ENCODE measurements around the gene FLOT2.

The FLOT2 gene

GRCh38 chr17:28902819-28903545, 5.4 kb upstream of the FLOT2 start, which contains the start of gene DHRS13:
Gene DHRS13 (minus strand): TSS chr17:28903079. CDS start chr17:28902944, 135 bp downstream.
- Histone ChIP-seq H3K4me3 (IDR thresholded peaks at IDR 0.05; ENCODE audit: insufficient read depth, low read depth, low read length) (no peak within 1 kb of the TSS), H2AFZ (ENCODE audit: low read depth) (peak within 1 kb of the TSS; percentile 84), H3K27ac (peak within 1 kb of the TSS; percentile 66), H3K79me2 (ENCODE audit: insufficient read depth, low read depth) (peaks cover 12% of the 10 kb centered on the region; the same call in 1 of the 2 replicates), H3K4me1 (ENCODE audit: low read depth, poor library complexity, severe bottlenecking) (peaks cover 26% of the 10 kb centered on the region), H3K4me2 (peak within 1 kb of the TSS; percentile 89), H3K9ac (peak within 1 kb of the TSS; percentile 79), H4K20me1 (ENCODE audit: insufficient read depth) (no peaks in the 10 kb centered on the region), H3K36me3 (ENCODE audit: insufficient read depth) (no peaks in the 10 kb centered on the region; the same call in 1 of the 2 replicates), H3K27me3 (ENCODE audit: insufficient read depth, low read depth) (no peaks in the 10 kb centered on the region)
- TF ChIP-seq CTCF (conservative IDR thresholded peaks at IDR 0.05; ENCODE audit: low read depth, low read length) = peak; percentile 97

- Histone ChIP-seq H3K9ac (peak overlapping the region; percentile 79), H3K4me1 (ENCODE audit: low read depth, poor library complexity, severe bottlenecking) (peaks cover 30% of the 10 kb centered on the region), H3K36me3 (ENCODE audit: insufficient read depth) (no peaks in the 10 kb centered on the region; the same call in 1 of the 2 replicates), H3K79me2 (ENCODE audit: insufficient read depth, low read depth) (peaks cover 12% of the 10 kb centered on the region; the same call in 1 of the 2 replicates), H4K20me1 (ENCODE audit: insufficient read depth) (no peaks in the 10 kb centered on the region), H2AFZ (ENCODE audit: low read depth) (peak overlapping the region; percentile 84), H3K4me3 (IDR thresholded peaks at IDR 0.05; ENCODE audit: insufficient read depth, low read depth, low read length) (no peak overlapping the region), H3K27ac (peak overlapping the region; percentile 66), H3K4me2 (peak overlapping the region; percentile 89), H3K27me3 (ENCODE audit: insufficient read depth, low read depth) (no peaks in the 10 kb centered on the region)
- no peak for TF ChIP-seq CTCF (conservative IDR thresholded peaks at IDR 0.05; ENCODE audit: low read depth, low read length)
Observed at GRCh38 chr17:28901866-28902818, 4.6 kb upstream of the FLOT2 start.

- Histone ChIP-seq H3K4me1 (ENCODE audit: low read depth, poor library complexity, severe bottlenecking) (peaks cover 37% of the 10 kb centered on the region), H3K4me2 (peak overlapping the region; percentile 89), H3K79me2 (ENCODE audit: insufficient read depth, low read depth) (peaks cover 12% of the 10 kb centered on the region; the same call in 1 of the 2 replicates), H3K27ac (no peak overlapping the region; the same call in 1 of the 2 replicates), H3K27me3 (ENCODE audit: insufficient read depth, low read depth) (no peaks in the 10 kb centered on the region), H3K9ac (peak overlapping the region; percentile 79; the same call in 1 of the 2 replicates), H3K4me3 (IDR thresholded peaks at IDR 0.05; ENCODE audit: insufficient read depth, low read depth, low read length) (no peak overlapping the region), H4K20me1 (ENCODE audit: insufficient read depth) (no peaks in the 10 kb centered on the region), H3K36me3 (ENCODE audit: insufficient read depth) (no peaks in the 10 kb centered on the region), H2AFZ (ENCODE audit: low read depth) (no peak overlapping the region)
- TF ChIP-seq CTCF (conservative IDR thresholded peaks at IDR 0.05; ENCODE audit: low read depth, low read length) = no peak
Observed at GRCh38 chr17:28900986-28901726, 3.6 kb upstream of the FLOT2 start.
